ENCODE measurements around the gene P2RY12. TPM values are rescaled to one million over a fixed set of nuclear protein-coding genes. Genes with fewer than 3 reads are reported as not detected.

Gene P2RY12
- total and polyA plus RNA-seq, 2 donors (not counting 1 experiment from before 2014, with no cell fraction given): 0.42 to 0.79 TPM

GRCh38 chr3:151398895-151399294, 14.3 kb upstream of the P2RY12 start:
- Histone ChIP-seq H4K20me1 (ENCODE audit: control insufficient read depth, insufficient read depth, low read length, poor library complexity, severe bottlenecking) (no peaks in the 10 kb centered on the region), H3K27ac (ENCODE audit: low read length in 2 of 2) (peak overlapping the region in 1 of 2 donors; percentile 13), H3K9ac (ENCODE audit: low read length) (no peak overlapping the region), H3K27me3 (replicated peaks in 1 of 4; ENCODE audit: control extremely low read depth in 1 of 4, control insufficient read depth in 3 of 4, insufficient read depth in 4 of 4, low read length in 3 of 4) (no peaks in the 10 kb centered on the region), H3K36me3 (replicated peaks in 1 of 2; ENCODE audit: control extremely low read depth in 1 of 2, control insufficient read depth in 1 of 2, extremely low read depth in 1 of 2, insufficient read depth in 2 of 2, low read length in 1 of 2) (no peaks in the 10 kb centered on the region), H2AFZ (ENCODE audit: insufficient read depth, low read depth, low read length, poor library complexity, severe bottlenecking) (no peak overlapping the region), H3K4me2 (replicated peaks; ENCODE audit: low read depth, low read length, poor library complexity, severe bottlenecking) (no peak overlapping the region), H3K4me3 (ENCODE audit: control extremely low read depth in 1 of 5, extremely low read depth in 1 of 5, insufficient read depth in 1 of 5, low read depth in 2 of 5, low read length in 4 of 5) (no peak overlapping the region), H3K79me2 (ENCODE audit: control insufficient read depth, insufficient read depth, low read length) (no peaks in the 10 kb centered on the region), H3K4me1 (ENCODE audit: control insufficient read depth in 2 of 2, insufficient read depth in 2 of 2, low read length in 2 of 2) (peaks cover 0 to 8% of the 10 kb centered on the region in 2 donors), H3K9me3 (ENCODE audit: control extremely low read depth in 1 of 3, control insufficient read depth in 2 of 3, insufficient read depth in 1 of 3, low read length in 2 of 3) (peaks cover 0 to 5% (median 4%) of the 10 kb centered on the region in 3 donors)
- peaks cover 23% of the 10 kb centered on the region for H3K4me1 Mint-ChIP-seq
- no peak overlapping the region for H3K27ac Mint-ChIP-seq
- H3K27me3 Mint-ChIP-seq: no peaks in the 10 kb centered on the region
- DNase-seq (no peak), ATAC-seq (ENCODE audit: low read depth) (no peak)
- no peak for TF ChIP-seq EZH2 (IDR thresholded peaks at IDR 0.05; ENCODE audit: borderline replicate concordance, insufficient read depth, low read depth, low read length, poor library complexity, severe bottlenecking)
- TF ChIP-seq, protein P1, sequence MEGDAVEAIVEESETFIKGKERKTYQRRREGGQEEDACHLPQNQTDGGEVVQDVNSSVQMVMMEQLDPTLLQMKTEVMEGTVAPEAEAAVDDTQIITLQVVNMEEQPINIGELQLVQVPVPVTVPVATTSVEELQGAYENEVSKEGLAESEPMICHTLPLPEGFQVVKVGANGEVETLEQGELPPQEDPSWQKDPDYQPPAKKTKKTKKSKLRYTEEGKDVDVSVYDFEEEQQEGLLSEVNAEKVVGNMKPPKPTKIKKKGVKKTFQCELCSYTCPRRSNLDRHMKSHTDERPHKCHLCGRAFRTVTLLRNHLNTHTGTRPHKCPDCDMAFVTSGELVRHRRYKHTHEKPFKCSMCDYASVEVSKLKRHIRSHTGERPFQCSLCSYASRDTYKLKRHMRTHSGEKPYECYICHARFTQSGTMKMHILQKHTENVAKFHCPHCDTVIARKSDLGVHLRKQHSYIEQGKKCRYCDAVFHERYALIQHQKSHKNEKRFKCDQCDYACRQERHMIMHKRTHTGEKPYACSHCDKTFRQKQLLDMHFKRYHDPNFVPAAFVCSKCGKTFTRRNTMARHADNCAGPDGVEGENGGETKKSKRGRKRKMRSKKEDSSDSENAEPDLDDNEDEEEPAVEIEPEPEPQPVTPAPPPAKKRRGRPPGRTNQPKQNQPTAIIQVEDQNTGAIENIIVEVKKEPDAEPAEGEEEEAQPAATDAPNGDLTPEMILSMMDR (IDR thresholded peaks at IDR 0.05): no peak
- H3K4me3 Mint-ChIP-seq: no peak overlapping the region
- intact Hi-C loops (cut with micrococcal nuclease): no loop called here
- ChIA-PET POLR2A (no interaction called here), CTCF (interaction anchor here (1.3 to 2.0 kb wide), 3 partner anchors 11 to 72 kb away, joined by 3 to 5 read pairs (median 4); no protein-coding TSS in a partner anchor)
- no peaks in the 10 kb centered on the region for H3K9me3 Mint-ChIP-seq (ENCODE audit: insufficient read depth)
- WGBS (ENCODE audit: insufficient coverage): no CpG with 5 or more reads among the region's 5 CpGs

- no peak for ATAC-seq (ENCODE audit: low read depth)
These were observed 11.3 kb upstream of the P2RY12 start for GRCh38 chr3:151395806-151396205.

More at GRCh38 chr3:151395806-151396205, 11.3 kb upstream of the P2RY12 start:
- H3K27ac Mint-ChIP-seq: no peak overlapping the region
- intact Hi-C loops (cut with micrococcal nuclease): no loop called here
- H3K9me3 Mint-ChIP-seq (ENCODE audit: insufficient read depth): no peaks in the 10 kb centered on the region
- WGBS (ENCODE audit: insufficient coverage): no CpG with 5 or more reads among the region's 3 CpGs
- Histone ChIP-seq H3K9me3 (ENCODE audit: control extremely low read depth in 1 of 3, control insufficient read depth in 2 of 3, insufficient read depth in 1 of 3, low read length in 2 of 3) (peaks cover 0 to 5% (median 4%) of the 10 kb centered on the region in 3 donors), H3K27ac (ENCODE audit: low read length in 2 of 2) (no peak overlapping the region), H3K79me2 (ENCODE audit: control insufficient read depth, insufficient read depth, low read length) (no peaks in the 10 kb centered on the region), H3K36me3 (replicated peaks in 1 of 2; ENCODE audit: control extremely low read depth in 1 of 2, control insufficient read depth in 1 of 2, extremely low read depth in 1 of 2, insufficient read depth in 2 of 2, low read length in 1 of 2) (no peaks in the 10 kb centered on the region), H3K27me3 (replicated peaks in 1 of 4; ENCODE audit: control extremely low read depth in 1 of 4, control insufficient read depth in 3 of 4, insufficient read depth in 4 of 4, low read length in 3 of 4) (no peaks in the 10 kb centered on the region), H3K9ac (ENCODE audit: low read length) (no peak overlapping the region), H3K4me1 (ENCODE audit: control insufficient read depth in 2 of 2, insufficient read depth in 2 of 2, low read length in 2 of 2) (peaks cover 9 to 15% of the 10 kb centered on the region in 2 donors), H3K4me2 (replicated peaks; ENCODE audit: low read depth, low read length, poor library complexity, severe bottlenecking) (no peak overlapping the region), H4K20me1 (ENCODE audit: control insufficient read depth, insufficient read depth, low read length, poor library complexity, severe bottlenecking) (no peaks in the 10 kb centered on the region), H3K4me3 (ENCODE audit: control extremely low read depth in 1 of 5, extremely low read depth in 1 of 5, insufficient read depth in 1 of 5, low read depth in 2 of 5, low read length in 4 of 5) (no peak overlapping the region), H2AFZ (ENCODE audit: insufficient read depth, low read depth, low read length, poor library complexity, severe bottlenecking) (no peak overlapping the region)
- ChIA-PET POLR2A (no interaction called here), CTCF (interaction anchor here (1.0 to 1.9 kb wide), 3 partner anchors 14 to 228 kb away, joined by 3 to 5 read pairs (median 3); no protein-coding TSS in a partner anchor)
- DNase-seq: no peak
- no peak overlapping the region for H3K4me3 Mint-ChIP-seq
- TF ChIP-seq, protein P1 (IDR thresholded peaks at IDR 0.05): no peak
- no peak for TF ChIP-seq EZH2 (IDR thresholded peaks at IDR 0.05; ENCODE audit: borderline replicate concordance, insufficient read depth, low read depth, low read length, poor library complexity, severe bottlenecking)
- H3K4me1 Mint-ChIP-seq: peaks cover 46% of the 10 kb centered on the region
- no peaks in the 10 kb centered on the region for H3K27me3 Mint-ChIP-seq
